22Rv1 (cell line): ENCODE measurements around the gene ITPR1.

Source experiments
- CTCF ChIP-seq: fragments of 450-650 bp; IDR thresholded peaks from 2 replicates; pipeline ENCODE4 v1.5.1; 2017; ENCODE audit warnings: mild to moderate bottlenecking
- ZFX ChIP-seq: fragments of 450-650 bp; IDR thresholded peaks from 2 replicates; pipeline ENCODE4 v1.6.1; 2017; ENCODE audit warnings: antibody characterized with exemption, borderline replicate concordance

DNA sequence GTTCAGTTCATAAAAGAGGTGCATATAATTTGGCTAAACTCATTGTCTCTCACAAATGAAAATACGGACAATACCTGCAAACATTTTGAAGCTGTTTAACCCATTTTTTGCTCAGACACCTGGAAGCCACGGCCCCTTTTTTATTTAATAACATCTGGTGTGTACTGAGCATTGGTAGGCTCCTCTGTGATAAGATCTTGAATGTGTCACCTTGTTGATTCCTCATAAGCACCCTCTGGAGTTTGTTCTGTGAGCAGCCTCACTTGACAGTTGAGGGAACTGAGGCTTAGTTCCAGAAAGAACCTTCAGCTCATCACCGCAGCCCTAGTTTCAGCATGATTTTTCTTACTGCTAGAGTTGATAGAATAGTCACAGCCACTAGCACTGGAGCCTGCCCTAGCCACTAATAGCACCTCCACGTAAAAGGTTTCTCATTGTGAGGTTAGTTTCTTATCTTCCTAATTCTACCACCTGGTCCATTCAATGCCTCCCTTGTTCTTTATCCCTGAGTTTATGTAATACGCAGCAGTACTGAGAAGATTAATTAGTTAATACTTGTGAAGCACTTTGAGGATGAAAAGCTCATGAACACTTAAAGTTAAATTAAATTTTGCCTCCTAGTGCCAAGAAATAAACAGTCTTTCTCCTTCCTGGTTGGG lies 71.9 kb downstream of the ITPR1 start:
- TF ChIP-seq CTCF (no peak), ZFX (no peak)
